Jurkat, Clone E6-1 (cell line): ENCODE results near the gene NIN.

Experiments
- DNase-seq: peaks from one replicate; pipeline ENCODE4 v3.0.0-alpha.2; 2011; ENCODE audit warnings: low read depth, low spot score
- H3K4me3 ChIP-seq: 2 replicates; pipeline ENCODE4 v1.5.1; 2011; ENCODE audit warnings: mild to moderate bottlenecking, low read length, control low read depth, moderate library complexity

Gene NIN

GRCh38 chr14:50774542-50775267 is 56.3 kb downstream of the NIN start:
- DNase-seq, result no peak
- no peak overlapping the region for H3K4me3 ChIP-seq

- no peak overlapping the region for H3K4me3 ChIP-seq
- DNase-seq, result no peak
Observed at GRCh38 chr14:50773632-50774541, 57.1 kb downstream of the NIN start.

GRCh38 chr14:50772412-50772811 is 58.5 kb downstream of the NIN start:
- DNase-seq, result no peak

GRCh38 chr14:50770586-50770985 is 60.4 kb downstream of the NIN start:
- DNase-seq, result no peak
- H3K4me3 ChIP-seq, result no peak overlapping the region

More at GRCh38 chr14:50772412-50772811, 58.5 kb downstream of the NIN start:
- no peak overlapping the region for H3K4me3 ChIP-seq

- DNase-seq, result no peak
- no peak overlapping the region for H3K4me3 ChIP-seq
Observed at GRCh38 chr14:50769863-50770500, 61.0 kb downstream of the NIN start.

- no peak overlapping the region for H3K4me3 ChIP-seq
- no peak for DNase-seq
Observed at GRCh38 chr14:50768680-50769079, 62.3 kb downstream of the NIN start.

- H3K4me3 ChIP-seq, result no peak overlapping the region
- DNase-seq, result no peak
Observed at GRCh38 chr14:50766338-50766886, 64.5 kb downstream of the NIN start.

- no peak overlapping the region for H3K4me3 ChIP-seq
- no peak for DNase-seq
Observed at GRCh38 chr14:50763382-50764007, 67.5 kb downstream of the NIN start.

- DNase-seq, result no peak
- H3K4me3 ChIP-seq, result no peak overlapping the region
Observed at GRCh38 chr14:50762931-50763300, 68.0 kb downstream of the NIN start.

- DNase-seq, result no peak
- no peak overlapping the region for H3K4me3 ChIP-seq
Observed at GRCh38 chr14:50762001-50762930, 68.7 kb downstream of the NIN start.

- no peak overlapping the region for H3K4me3 ChIP-seq
- DNase-seq, result no peak
Observed at GRCh38 chr14:50759800-50760543, 71.0 kb downstream of the NIN start.

- no peak overlapping the region for H3K4me3 ChIP-seq
- no peak for DNase-seq
Observed at GRCh38 chr14:50758945-50759344, 72.0 kb downstream of the NIN start.

GRCh38 chr14:50758305-50758704 is 72.7 kb downstream of the NIN start:
- H3K4me3 ChIP-seq, result no peak overlapping the region
- DNase-seq, result no peak

- no peak for DNase-seq
- H3K4me3 ChIP-seq, result no peak overlapping the region
Observed at GRCh38 chr14:50757702-50758101, 73.3 kb downstream of the NIN start.

- no peak overlapping the region for H3K4me3 ChIP-seq
- no peak for DNase-seq
Observed at GRCh38 chr14:50756300-50756699, 74.7 kb downstream of the NIN start.

GRCh38 chr14:50750323-50750722 is 80.6 kb downstream of the NIN start:
- no peak overlapping the region for H3K4me3 ChIP-seq

GRCh38 chr14:50745401-50746058 is 85.4 kb downstream of the NIN start:
- no peak for DNase-seq
- no peak overlapping the region for H3K4me3 ChIP-seq

More at GRCh38 chr14:50750323-50750722, 80.6 kb downstream of the NIN start:
- no peak for DNase-seq
